Left hindlimb (tissue), 1 donor: ENCODE results near the gene GRM7.

Experiments
- DNase-seq: peaks from one replicate; pipeline ENCODE4 v3.0.0-alpha.2; 2018

Gene GRM7

DNA sequence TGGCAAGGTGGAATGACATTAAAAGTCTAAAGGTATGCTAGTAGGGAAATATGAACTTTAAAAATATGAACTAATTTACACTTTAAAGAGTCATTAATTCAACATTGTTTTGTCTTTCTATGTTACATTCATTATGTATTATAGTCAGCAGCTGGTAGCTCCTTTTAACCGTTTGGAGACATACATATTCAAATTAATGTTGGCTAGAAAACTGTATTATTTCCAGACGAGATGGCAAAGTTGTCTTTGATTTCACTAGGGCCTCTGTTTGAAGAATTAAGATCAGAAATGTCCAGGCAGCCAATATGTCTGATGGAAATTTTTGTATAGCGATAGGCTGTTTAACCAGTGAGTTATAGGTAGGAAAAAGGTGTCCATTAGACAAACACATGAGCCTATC lies 817.6 kb downstream of the GRM7 start:
- no peak for DNase-seq

DNA sequence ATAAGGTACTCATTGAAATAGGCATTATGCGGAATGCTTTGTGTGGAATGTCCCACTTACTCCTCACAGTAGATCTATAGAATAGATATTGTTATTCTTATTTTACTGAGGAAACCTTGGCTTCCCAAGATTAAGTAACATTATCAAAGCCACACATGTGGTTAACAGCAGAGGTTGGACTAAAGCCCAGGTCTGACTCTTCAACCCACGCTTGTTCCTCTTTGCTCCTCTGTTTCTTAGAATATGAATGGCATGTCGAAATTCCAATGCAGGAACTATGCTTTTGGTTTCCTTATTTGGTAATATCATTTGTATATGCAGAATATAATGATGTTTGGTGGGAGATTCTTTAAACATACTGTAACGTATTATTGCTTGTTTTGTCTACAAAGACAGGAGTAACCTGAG lies 821.9 kb downstream of the GRM7 start:
- peak; percentile 29 for DNase-seq

DNA sequence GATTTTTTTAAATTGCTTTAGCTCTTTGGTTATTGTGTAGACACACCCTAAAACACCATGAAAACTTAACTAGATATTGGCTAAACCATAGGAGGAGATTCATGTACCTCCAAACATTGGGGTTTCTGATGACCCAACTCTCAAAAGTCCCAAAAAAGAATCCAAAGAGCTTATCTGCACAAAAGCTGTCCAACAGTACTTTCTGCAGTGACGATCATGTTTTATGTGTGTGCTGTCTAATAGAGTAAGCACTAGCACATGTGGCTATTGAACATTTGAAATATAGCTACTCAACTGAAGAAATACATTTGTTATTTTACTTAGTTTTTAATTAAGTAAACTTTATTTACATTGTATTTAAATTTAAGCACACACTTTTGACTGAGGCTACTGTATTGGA lies 822.5 kb downstream of the GRM7 start:
- no peak for DNase-seq

DNA sequence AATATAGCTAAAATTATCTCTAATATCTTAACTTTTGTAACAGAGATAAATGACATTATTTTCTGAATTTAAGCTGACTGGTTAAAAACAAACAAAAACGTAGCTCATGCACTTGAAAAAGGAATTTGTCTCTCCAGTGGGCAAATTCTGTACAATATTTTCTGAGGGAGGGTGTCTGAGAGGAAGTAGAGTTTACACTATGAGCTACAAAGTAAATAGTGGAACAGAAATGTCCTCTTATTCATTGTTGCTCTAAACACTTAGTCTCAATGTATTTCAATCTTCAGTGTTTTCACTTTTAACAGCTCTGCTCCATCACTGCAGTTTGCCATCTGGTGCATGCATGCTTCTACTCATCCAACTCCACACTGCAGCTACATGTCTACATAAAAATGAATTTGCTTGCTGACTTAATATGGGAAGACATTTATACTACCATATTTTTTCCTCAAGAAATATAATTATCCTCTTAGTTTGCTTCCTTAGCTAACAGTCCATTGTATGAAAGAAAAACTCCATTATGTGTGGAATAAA lies 823.3 kb downstream of the GRM7 start:
- no peak for DNase-seq

DNA sequence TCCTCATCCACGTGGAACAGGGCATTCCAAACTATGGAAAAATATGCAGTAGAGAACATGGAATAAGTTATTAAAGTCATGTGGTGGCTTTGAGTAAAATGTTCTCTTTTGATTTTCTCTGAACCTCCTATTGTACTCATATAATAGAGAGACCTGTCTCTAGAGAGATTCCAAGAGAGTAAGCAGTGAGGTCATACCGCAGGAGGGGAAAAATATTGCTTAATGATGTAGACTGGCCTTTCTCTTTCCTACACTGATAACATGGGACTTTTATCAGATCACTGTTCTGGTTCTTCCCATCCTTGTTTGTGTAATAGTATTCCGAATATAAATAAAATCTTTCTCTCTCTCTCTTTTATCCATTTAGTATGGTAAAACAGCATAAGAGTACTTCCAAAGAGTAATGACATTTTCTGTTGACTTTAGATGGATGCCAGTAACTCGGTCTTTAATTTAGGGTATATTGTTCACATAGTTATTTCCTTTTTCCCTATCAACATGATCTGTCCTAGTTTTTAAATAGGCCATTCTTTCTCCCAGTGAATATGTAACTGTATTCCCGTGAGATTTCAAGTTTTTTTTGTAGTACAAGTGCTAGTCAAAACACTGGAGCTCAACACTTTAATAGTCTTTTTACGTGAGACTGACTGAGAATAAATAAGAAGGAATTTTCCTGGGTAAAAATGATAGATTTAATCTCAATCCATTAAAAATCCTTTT lies 826.7 kb downstream of the GRM7 start:
- no peak for DNase-seq

DNA sequence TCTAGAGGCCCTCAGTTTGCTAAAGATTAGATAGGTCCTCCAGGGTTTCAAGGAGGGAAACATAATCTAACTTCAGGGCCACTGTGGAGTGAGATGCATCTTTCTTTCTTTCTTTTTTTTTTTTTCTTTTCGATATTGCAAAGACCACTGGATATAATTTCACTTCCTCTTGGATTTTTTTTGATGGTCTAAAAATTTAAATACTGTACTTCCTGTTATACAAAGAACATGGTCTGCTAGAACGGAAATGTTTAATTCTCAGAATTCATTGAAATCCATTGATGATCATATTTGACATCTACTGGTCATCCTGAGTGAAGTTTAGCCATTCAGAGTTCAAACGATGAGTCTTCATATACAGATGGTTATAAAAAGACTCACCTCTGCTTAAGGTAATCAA lies 832.0 kb downstream of the GRM7 start:
- DNase-seq: no peak

DNA sequence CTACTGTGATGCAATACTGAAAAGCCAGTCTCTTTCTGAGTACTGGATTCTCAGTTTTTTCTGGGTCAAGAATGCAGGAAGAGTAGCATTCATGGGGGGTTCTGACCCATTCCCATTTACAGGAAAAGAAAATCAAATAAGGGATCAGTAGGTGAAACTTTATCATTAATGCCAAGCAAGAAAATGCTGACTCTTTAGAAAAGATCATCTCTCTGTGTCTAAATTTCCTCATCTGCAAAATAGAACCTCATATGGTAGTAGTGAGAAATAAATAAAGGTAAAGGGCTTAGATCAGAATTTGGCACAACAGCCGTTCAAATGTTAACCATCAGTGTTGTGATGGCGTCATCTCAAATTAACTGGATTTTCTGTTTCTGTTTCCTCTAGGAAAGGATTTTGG lies 833.1 kb downstream of the GRM7 start:
- DNase-seq: no peak

DNA sequence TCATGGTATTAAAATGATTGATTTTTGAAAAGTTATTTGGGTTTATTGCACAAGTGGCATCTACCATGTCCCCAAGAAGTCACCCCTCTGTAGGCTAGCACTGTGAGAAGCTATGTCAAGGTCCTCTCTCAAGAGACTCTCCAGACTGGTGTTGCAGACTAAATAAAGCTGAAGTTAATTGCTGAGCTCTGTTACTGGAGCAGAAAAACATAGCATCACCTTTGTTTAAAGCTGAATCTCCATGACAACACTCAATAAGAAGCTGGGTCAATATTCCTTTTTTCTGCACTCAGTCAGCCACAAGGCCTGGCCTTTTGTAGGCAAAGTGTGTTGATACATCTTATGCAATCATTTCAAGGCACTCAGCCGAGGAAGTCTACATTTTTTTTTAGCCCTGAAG lies 834.1 kb downstream of the GRM7 start:
- DNase-seq: no peak

DNA sequence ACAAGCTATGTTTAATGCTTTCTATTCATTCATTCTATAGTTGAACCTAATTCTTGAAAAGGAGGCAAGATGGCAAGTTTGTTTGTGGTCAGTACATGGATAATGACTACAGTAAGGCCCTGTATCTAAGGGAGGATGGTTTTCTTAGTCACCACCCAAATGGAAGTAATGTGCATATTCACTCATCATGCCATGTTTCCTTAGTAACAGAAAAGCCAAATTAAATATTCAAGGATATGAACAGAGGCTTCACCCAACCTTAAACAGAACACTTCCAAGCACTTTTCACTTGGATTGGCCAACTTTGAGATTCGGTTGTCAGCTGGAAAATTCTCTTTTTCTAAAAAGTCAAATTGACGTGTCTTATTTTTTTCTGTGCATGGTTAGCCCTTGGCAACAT lies 835.4 kb downstream of the GRM7 start:
- DNase-seq: no peak

DNA sequence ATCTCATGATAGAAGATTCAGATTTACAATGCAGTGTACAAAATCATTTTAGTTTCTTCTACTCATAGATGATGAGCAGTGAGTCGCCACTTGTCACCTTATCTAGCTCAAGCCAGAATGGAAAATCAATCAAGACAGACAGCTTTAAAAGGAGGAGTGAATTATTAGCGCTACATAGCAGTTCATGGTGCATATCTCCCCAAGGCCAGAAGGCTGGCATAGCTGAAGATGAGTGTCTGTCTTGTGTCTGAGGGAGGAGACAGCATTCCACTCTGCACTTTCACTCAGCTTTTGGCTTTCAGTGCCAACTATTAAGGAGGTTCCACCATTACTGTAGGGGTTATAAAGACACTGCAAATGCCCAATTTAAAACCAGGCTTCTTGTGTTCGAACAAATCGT lies 836.6 kb downstream of the GRM7 start:
- no peak for DNase-seq

DNA sequence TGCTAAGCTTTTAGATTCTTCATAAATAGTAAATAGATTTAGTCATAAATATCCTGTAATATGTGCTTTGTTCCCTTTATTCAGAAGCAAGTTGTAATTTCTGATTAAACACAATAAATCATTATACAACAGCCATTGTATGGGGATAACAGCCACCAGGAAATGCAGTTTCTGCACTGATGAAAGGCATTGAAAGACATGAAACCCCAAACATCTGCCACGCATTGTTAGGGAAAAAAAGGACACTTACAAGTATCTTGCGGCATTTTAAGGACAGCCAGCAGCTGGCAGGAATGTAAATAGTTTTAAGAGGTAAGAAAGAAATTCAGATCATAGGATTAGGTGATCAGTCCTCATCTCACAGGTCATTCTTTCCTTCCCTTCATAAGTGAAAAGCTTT lies 839.6 kb downstream of the GRM7 start:
- no peak for DNase-seq

DNA sequence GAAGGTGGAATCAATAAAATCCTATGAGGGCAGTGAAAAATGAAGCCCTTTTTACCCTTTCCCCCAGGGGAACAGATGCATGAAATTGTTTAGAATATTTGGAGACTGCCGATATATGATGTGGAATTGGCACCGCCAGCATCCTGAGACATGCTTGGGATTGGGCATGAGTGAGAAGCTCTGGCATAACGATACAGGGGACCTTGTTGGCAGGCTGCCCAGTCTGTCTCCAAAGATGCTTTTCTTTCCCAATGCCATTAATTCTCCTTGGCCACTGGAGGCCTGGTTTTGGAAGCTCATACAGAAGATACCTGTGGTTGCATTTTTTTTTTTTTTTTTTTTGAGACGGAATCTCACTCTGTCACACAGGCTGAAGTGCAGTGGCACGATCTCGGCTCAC lies 840.1 kb downstream of the GRM7 start:
- DNase-seq: no peak

DNA sequence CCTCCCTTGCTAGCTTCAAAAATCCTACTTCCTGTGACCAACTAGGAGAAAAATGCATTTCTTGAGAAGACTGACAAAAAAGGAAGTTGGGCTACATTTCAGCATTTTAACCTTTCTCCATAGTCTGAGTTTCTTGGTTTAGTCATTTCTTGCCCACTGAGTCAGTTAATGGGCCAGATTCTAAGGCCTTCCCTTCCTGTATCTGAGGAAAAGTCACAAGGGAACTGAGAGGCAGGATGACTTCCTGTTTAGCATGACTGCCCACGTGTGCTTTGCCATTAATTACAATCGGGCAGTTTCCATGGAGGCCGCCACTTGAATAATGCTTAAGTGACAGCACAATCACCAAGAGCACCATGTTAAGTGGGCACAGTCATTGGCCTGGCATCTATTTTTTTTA lies 846.3 kb downstream of the GRM7 start:
- no peak for DNase-seq

DNA sequence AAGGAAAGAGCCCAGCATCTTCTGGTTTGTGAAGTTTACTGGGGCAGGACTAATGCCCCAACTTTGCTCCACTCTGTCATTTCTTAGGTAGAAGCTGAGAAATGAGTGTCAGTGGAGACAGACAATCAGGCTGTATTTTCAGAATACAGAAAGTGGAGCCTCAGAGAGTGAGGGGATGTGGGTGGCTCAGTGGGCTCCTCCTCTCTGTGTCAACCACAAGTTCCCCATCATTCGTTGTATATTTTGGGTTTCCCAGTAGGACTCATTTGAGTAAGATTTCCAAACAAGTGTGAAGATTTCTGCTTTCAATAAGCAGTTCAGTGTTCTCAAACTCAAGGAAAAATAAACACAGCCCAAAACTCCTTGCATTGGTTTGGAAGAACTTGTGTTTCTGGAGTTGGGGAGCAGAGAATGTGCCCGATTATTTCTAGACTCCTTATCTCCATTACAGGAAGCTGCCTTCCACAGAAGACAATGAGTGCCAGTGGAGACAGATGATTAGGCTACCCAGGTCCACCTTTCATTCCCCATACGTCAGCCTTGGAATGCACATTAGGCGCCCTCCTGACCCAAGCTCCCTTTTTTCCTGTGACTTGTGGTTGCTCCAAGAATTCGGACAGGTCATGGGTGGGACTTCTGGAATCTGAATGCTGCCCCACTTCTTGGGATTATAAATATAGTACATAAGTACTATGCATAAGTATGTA lies 848.6 kb downstream of the GRM7 start:
- DNase-seq: no peak

DNA sequence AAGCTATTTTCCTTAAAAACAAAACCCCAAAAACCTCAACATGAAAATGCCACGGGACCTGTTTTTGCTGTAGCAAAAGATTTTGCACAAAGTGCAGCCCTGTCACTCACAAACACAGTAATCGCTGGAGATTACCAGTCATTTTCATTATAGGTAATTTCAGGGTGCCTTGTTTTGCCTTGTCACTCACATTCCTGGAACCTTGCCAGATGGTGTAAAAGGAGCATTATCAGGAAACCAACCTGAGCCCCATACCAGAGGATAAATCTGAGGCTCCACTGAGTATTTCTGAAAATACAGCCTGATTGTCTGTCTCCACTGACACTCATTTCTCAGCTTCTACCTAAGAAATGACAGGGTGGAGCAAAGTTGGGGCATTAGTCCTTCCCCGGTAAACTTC lies 849.4 kb downstream of the GRM7 start:
- DNase-seq: no peak

DNA sequence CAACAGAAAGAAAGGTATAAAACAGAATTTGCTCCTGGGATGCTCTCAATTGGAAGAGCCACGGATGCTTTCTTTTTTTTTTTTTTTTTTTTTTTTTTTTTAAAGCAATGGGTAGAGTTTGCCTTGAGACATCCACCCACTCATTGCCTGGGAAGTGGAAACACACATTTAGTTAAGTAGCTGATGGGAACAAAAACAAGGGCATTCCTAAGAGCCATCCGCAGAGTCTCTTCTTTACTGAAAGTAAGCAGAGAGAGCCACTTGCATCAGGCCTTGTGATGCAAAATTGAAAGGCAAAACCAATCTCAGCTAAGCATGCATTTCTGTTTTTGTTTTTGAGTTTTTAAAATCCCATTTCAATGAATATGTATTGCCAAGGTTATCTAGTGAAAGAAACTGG lies 852.8 kb downstream of the GRM7 start:
- DNase-seq: no peak

DNA sequence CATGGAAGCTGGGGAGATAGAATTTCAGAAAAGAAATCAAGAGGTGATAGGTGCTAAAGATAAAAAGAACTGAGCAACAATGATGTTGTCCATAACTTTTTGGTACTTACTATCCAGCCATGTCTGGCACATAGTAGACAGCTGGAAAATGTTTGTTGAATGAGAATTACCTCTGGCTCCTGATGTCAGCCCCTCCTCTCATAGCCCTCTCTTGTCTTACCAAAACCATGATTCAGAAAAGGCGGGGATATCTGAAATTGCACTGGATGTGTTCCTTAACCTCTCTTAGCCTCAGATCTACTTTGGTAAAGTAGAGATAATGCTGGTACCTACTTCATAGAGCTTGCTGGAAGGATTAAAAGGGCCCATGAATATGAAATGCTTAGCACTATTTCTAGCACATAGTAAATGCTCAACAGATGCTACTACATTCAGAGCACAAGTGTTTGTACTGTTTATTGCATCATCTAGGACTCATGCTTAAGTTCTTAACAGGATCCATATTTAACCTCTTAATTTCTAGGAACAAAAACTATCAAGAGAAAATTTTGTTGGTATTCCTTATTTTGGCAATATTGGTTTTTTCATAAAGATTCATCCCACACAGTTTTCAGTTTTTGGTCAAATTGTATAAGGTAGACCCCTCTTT lies 859.9 kb downstream of the GRM7 start:
- DNase-seq: no peak

DNA sequence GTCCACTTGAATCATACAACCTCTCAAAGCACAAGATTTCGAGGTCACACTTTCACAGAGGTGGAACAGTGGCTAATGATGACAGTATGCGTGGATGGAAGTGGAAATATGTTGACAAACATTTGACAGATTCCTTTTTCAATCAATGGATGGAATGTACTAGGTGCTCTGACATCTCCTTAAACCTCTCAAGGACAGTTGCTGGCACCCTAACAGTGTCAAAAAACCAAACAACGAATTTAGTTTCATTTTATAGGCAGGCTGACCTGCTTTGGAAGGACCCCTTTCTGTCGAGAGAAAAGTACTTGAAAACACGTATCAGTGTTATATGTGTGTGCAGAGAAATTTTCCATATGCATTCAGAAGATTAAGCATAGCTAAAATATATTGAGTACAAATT lies 861.0 kb downstream of the GRM7 start:
- DNase-seq: no peak

DNA sequence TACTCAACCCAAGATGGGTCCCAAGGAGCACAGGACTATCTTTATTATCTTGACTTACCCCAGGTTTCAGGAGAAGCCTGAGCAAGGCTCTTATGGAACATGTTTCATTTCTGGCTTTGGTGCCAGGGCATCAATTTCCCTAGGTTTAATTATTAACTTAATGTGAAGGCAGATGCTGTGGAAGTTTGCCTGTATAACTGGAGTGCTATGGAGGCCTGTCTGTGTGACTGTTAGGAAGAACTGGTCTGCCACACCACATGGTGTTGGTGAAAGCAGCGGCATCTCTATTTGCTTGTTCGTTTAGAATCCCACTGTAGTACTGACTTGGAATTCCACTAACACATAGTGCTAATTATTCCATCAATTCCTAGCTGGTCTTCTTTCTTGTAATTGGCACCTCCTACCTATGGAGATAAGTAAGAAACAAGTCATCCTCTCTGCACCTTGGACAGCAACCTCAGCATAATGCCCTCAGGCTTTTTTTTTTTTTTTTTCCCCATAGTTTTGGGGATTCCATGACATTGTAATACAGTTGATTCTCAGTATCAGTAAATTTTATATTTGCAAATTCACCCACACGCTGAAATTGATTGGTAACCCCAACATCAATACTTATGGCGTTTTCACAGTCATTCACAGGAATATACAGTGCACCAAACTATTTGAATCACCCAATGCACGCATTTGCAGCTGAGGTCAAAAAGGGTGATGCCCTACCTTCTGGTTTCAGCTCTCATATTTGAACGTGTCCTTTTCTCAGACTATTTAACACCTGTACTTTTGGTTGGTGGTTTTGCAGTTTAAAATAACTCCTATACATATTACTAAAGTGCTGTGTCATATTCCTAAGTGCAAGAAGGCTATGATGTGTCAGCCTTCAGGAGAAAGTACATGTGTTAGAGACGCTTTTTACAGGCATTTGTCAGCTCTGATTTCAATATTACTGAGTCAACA lies 867.9 kb downstream of the GRM7 start:
- DNase-seq: no peak

DNA sequence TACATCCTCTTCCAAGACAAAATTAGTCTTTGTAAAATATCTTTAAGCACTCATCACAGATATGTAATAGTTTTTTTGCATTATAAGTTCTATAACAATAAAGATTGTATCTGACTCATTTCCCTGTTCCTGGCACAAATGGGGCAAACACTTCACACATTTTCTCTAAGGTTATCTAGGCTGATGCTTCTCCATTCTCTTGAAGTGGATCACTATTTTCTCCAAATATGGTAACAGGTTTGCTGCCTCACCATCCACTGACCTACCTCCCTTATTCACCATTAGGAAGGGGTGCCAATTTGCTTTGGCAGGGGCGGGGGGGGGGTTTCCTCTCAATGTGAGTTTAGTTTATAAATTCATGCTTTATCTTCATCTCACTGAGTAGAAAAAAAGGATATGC lies 873.0 kb downstream of the GRM7 start:
- DNase-seq: no peak

DNA sequence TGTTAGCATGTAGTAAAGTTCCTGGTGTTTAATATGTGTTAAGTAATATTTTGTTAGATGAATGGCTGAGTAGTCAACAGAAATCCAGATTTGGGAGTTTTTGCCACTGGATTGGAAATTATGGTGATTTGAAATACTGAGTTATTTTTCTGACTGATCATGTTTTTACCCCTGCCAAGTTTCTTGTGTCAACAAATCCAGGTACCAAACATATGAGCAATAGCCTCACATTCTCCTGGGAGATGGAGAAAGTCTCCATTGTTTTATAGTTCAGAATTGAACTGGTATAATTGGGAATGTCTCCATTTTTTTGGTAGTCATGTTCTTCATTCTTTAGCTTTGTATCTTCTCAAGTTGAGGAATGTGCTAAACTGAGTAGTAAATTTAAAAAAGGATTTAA lies 873.5 kb downstream of the GRM7 start:
- no peak for DNase-seq

DNA sequence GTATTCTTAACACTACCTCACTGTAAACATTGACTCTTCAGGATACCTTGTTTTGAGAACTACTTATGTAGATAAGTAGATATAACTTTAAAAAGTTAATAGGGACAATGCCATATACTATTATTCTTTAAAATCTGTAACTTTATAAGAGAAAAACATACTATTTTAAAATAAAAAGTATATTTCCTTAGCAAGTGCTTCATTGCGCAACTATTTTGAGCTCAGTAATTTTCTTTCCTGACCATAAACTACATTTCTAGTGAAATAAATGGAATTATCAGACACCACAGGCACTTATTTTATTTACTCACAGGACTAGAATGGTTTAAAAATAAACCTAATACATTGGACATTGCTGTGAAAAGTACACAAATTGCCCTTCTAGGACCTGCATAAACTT lies 876.3 kb downstream of the GRM7 start:
- DNase-seq: no peak

DNA sequence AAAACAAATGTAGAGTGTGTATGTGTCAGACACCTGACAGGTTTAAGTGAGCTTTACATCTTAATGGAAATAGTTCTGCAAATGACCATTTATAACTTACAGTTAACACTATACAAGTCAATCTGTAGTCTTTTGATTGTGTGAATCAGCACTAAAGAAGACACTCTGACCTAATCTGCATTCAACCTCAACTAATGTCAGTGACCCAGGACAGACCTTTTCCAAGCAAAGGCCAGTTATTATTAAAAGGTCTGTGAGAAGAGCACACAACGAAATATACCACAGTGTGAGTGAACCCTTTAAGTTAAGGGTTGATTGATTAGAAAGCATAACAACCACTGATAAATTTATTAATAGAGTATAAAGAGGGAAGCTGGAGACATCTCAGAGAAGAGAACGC lies 878.8 kb downstream of the GRM7 start:
- DNase-seq: no peak
